Measurements from ENCODE around the gene DPF3. TPM values are rescaled to one million over a fixed set of nuclear protein-coding genes. Genes with fewer than 3 reads are reported as not detected.

The DPF3 gene
- total and polyA plus RNA-seq, 2 donors, result 0.71 to 2.2 TPM

- no peaks in the 10 kb centered on the region for H3K36me3 ChIP-seq (ENCODE audit: insufficient read depth)
- no peak overlapping the region for H3K4me3 ChIP-seq (ENCODE audit: low read depth, low read length)
- no peak overlapping the region for H3K27ac ChIP-seq (ENCODE audit: low read depth)
- no peak for DNase-seq (ENCODE audit: extremely low spot score)
- 42% methylated on average over 9 of the region's 9 CpGs for WGBS
- H3K4me1 ChIP-seq (ENCODE audit: insufficient read depth), result no peaks in the 10 kb centered on the region
These were observed 23.3 kb upstream of the DPF3 start for GRCh38 chr14:72917094-72917802.

DNA sequence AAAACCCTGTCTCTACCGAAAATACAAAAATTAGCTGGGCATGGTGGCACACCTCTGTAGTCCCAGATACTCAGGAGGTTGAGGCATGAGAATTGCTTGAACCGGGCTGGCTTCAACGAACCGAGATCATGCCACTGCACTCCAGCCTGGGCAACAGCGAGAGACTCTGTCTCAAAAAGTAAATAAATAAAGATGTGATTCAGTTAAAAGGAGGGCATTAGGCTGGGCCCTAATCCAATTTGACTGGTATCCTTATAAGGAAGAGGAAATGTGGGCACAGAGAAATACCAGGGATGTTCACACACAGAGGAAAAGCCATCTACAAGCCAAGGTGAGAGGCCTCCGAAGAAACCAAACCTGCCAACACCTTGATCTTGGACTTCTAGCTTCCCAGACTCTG, 22.3 kb upstream of the DPF3 start:
- no peaks in the 10 kb centered on the region for H3K4me1 ChIP-seq (ENCODE audit: insufficient read depth)
- DNase-seq (ENCODE audit: extremely low spot score), result no peak
- no peak overlapping the region for H3K27ac ChIP-seq (ENCODE audit: low read depth)
- H3K4me3 ChIP-seq (ENCODE audit: low read depth, low read length), result no peak overlapping the region
- no peaks in the 10 kb centered on the region for H3K36me3 ChIP-seq (ENCODE audit: insufficient read depth)
- 65% methylated on average over 6 of the region's 6 CpGs for WGBS

GRCh38 chr14:72913809-72914208, 19.9 kb upstream of the DPF3 start:
- WGBS, result 56% methylated on average over 2 of the region's 2 CpGs
- DNase-seq (ENCODE audit: extremely low spot score), result no peak
- H3K4me1 ChIP-seq (ENCODE audit: insufficient read depth), result no peaks in the 10 kb centered on the region
- H3K4me3 ChIP-seq (ENCODE audit: low read depth, low read length), result no peak overlapping the region
- H3K27ac ChIP-seq (ENCODE audit: low read depth), result no peak overlapping the region
- no peaks in the 10 kb centered on the region for H3K36me3 ChIP-seq (ENCODE audit: insufficient read depth)

- 69% methylated on average over 5 of the region's 5 CpGs for WGBS
- DNase-seq (ENCODE audit: extremely low spot score), result no peak
- Histone ChIP-seq H3K4me3 (ENCODE audit: low read depth, low read length) (no peak overlapping the region), H3K36me3 (ENCODE audit: insufficient read depth) (no peaks in the 10 kb centered on the region), H3K27ac (ENCODE audit: low read depth) (no peak overlapping the region), H3K4me1 (ENCODE audit: insufficient read depth) (no peaks in the 10 kb centered on the region)
These were observed 15.3 kb upstream of the DPF3 start for GRCh38 chr14:72909163-72909562.

- Histone ChIP-seq H3K36me3 (ENCODE audit: insufficient read depth) (no peaks in the 10 kb centered on the region), H3K4me3 (ENCODE audit: low read depth, low read length) (no peak overlapping the region), H3K27ac (ENCODE audit: low read depth) (no peak overlapping the region), H3K4me1 (ENCODE audit: insufficient read depth) (no peaks in the 10 kb centered on the region)
- DNase-seq (ENCODE audit: extremely low spot score), result no peak
- 45% methylated on average over 5 of the region's 5 CpGs for WGBS
These were observed 14.0 kb upstream of the DPF3 start for GRCh38 chr14:72907886-72908285.

DNA sequence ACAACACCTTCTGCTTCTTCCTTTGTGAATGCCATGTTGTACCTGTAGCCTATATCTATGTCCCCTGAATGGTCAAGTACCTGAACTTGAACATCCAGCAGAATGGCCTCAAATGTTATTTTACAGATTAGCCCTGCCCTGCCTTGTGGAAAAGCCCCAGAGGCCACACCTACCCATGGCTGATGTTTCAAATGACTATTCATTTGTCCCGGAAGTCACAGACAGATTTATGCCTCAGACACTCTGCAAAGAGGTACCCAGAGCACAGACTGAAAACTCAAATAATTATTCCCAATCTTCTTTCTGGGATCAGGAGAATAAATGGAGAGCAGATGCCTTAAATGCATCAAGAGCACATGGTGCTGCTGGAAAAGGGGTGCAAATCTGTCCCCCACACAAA, 13.0 kb upstream of the DPF3 start:
- no peaks in the 10 kb centered on the region for H3K36me3 ChIP-seq (ENCODE audit: insufficient read depth)
- H3K27ac ChIP-seq (ENCODE audit: low read depth), result no peak overlapping the region
- no peak overlapping the region for H3K4me3 ChIP-seq (ENCODE audit: low read depth, low read length)
- WGBS, result 60% methylated on average over 1 of the region's 1 CpG
- H3K4me1 ChIP-seq (ENCODE audit: insufficient read depth), result no peaks in the 10 kb centered on the region
- no peak for DNase-seq (ENCODE audit: extremely low spot score)

DNA sequence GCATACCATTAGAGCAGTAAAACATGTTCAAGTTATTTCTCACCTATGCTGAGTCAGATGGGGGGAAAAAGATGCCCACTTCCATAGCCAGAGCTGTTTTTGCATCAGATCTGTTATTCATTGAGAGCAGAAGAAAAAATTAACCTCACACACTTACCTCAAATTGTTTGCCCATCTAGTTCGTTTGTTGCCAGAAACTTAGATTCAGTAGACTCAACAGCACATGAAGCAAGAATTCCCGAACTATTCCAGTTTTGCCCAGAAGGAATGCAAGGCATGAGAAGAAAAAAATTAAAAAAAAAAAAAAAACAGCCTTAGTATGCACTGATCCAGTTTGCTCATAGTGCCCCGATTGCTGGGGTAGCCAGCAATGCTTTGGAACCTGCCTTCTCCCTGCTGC, 12.4 kb upstream of the DPF3 start:
- Histone ChIP-seq H3K36me3 (ENCODE audit: insufficient read depth) (no peaks in the 10 kb centered on the region), H3K27ac (ENCODE audit: low read depth) (no peak overlapping the region), H3K4me1 (ENCODE audit: insufficient read depth) (no peaks in the 10 kb centered on the region), H3K4me3 (ENCODE audit: low read depth, low read length) (no peak overlapping the region)
- WGBS, result 33% methylated on average over 3 of the region's 3 CpGs
- DNase-seq (ENCODE audit: extremely low spot score), result no peak

DNA sequence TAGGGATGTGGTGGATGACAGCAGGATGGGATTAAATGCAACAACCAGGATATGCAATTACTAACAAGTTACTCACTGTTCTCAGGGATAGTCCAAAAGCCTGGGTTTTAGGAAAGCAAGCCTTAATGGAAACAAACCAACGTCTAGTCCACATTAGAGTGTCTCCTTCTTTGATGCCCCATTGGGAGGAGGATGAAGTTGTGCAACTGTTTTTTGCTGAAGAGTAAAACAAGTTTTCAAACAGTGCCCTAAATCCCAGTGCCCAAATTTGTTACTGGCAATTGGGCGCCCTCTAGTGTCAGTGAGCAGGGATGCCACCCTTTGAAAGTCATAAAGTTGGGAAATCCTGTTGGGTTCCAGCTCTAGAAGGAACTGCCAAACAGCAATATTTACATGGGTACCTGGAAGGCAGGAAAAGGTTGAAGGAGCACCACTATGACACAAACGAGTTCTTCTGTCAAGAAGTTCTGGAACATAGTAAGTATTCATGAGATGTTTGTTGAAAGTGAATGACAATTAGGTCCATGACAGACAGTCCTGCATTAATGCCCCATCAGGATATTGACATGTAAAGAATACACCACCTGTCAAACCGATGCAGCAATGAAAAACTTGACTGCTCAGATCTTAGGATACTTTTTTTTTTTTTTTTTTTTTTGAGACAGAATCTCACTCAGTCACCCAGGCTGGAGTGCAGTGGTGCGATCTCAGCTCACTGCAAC, 11.1 kb upstream of the DPF3 start:
- Histone ChIP-seq H3K36me3 (ENCODE audit: insufficient read depth) (no peaks in the 10 kb centered on the region), H3K4me1 (ENCODE audit: insufficient read depth) (no peaks in the 10 kb centered on the region), H3K4me3 (ENCODE audit: low read depth, low read length) (no peak overlapping the region), H3K27ac (ENCODE audit: low read depth) (no peak overlapping the region)
- no peak for DNase-seq (ENCODE audit: extremely low spot score)
- 27% methylated on average over 5 of the region's 5 CpGs for WGBS

DNA sequence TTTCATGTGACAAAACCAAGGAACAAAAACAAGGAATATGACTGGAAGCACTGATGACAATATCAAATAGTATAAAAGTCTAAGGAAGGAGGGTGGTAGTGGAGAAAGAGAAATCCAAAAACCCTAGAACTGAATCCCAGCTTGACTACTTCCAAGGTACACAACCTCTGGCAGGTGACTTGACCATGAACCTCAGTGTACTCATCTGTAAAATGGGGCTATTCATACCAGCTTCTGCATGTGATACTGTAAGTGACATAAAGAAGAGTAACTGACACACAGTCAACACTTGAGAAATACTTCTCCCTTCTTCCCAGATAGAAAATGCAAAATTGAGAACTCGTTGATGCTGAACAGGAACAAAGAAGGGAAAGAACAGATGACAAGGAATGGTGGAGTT, 10.3 kb upstream of the DPF3 start:
- Histone ChIP-seq H3K36me3 (ENCODE audit: insufficient read depth) (no peaks in the 10 kb centered on the region), H3K27ac (ENCODE audit: low read depth) (no peak overlapping the region), H3K4me1 (ENCODE audit: insufficient read depth) (no peaks in the 10 kb centered on the region), H3K4me3 (ENCODE audit: low read depth, low read length) (no peak overlapping the region)
- DNase-seq (ENCODE audit: extremely low spot score), result no peak
- WGBS, result 81% methylated on average over 1 of the region's 1 CpG

DNA sequence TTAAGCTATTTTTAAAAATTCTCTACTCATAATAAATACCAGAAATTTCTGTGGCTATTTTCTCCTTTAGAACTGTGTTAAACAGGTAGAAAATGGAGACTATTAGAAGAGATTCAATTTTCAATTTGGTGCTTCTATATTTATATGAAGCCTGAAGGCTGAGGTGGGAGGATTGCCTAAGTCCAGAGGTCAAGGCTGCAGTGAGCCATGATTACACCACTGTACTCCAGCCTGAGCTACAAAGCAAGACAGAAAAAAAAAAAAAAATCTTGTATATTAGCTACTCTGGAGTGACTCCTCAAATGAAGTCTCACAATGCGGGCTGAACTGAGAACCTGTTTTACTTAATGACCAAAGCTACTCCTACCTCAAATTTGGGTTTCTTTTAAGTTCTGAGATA, 9.8 kb upstream of the DPF3 start:
- Histone ChIP-seq H3K36me3 (ENCODE audit: insufficient read depth) (no peaks in the 10 kb centered on the region), H3K4me1 (ENCODE audit: insufficient read depth) (no peaks in the 10 kb centered on the region), H3K27ac (ENCODE audit: low read depth) (no peak overlapping the region), H3K4me3 (ENCODE audit: low read depth, low read length) (no peak overlapping the region)
- DNase-seq (ENCODE audit: extremely low spot score), result no peak
- 50% methylated on average over 1 of the region's 1 CpG for WGBS

DNA sequence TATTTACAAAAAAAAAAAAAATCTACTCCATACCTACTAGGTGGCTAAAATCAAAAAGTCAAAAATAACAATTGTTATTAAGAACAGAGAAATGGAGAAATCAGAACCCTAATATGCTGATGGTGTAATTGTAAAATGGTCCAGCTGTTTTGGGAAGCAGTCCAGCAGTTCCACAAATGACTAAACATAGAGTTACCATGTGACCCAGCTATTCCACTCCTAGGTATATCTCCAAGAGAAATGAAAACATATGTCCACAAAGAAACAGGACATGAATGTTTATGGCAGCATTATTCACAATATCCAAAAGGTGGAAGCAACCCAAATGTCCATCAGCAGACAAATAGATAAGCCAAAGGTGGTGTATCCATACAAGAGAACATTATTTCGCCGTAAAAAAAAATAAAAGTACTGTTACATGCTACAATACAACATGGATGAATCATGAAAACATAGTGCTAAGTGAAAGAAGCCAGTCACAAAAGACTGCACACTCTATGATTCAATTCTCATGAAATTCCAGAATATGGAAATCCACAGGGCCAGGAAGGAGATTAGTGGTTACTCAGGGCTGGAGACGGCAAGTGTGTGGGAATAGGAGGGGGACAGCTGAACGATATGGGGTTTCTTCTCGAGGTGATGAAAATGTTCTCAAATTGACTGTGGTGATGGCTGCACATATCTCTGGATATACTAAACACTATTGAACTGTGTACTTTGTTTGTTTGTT, 9.1 kb upstream of the DPF3 start:
- Histone ChIP-seq H3K4me3 (ENCODE audit: low read depth, low read length) (no peak overlapping the region), H3K36me3 (ENCODE audit: insufficient read depth) (no peaks in the 10 kb centered on the region), H3K27ac (ENCODE audit: low read depth) (no peak overlapping the region), H3K4me1 (ENCODE audit: insufficient read depth) (no peaks in the 10 kb centered on the region)
- 90% methylated on average over 5 of the region's 5 CpGs for WGBS
- no peak for DNase-seq (ENCODE audit: extremely low spot score)

- no peak for DNase-seq (ENCODE audit: extremely low spot score)
- Histone ChIP-seq H3K4me1 (ENCODE audit: insufficient read depth) (no peaks in the 10 kb centered on the region), H3K4me3 (ENCODE audit: low read depth, low read length) (no peak overlapping the region), H3K36me3 (ENCODE audit: insufficient read depth) (no peaks in the 10 kb centered on the region), H3K27ac (ENCODE audit: low read depth) (no peak overlapping the region)
- WGBS, result 89% methylated on average over 3 of the region's 3 CpGs
These were observed 7.5 kb upstream of the DPF3 start for GRCh38 chr14:72901361-72901760.

DNA sequence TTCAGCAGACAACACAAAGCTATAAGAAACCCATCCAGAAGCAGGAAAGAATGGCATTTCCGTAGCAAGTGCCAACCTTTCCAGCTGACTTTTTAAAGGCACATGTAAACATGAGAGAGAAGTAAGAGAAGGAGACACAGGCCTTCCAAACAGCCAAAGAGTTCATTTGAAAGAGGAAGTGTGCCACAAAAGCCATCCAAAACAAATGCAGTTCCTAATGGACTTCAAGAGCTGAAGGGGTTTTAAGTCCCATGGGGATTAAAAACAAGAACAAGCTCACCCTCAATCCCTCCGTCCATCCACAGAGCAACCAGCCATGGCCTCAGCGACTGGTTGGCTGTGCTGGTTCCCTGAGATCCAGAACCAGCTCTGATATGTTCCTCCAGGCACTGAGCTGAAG, 4.5 kb upstream of the DPF3 start:
- Histone ChIP-seq H3K4me1 (ENCODE audit: insufficient read depth) (no peaks in the 10 kb centered on the region), H3K4me3 (ENCODE audit: low read depth, low read length) (no peak overlapping the region), H3K36me3 (ENCODE audit: insufficient read depth) (no peaks in the 10 kb centered on the region), H3K27ac (ENCODE audit: low read depth) (no peak overlapping the region)
- no peak for DNase-seq (ENCODE audit: extremely low spot score)
- WGBS, result 65% methylated on average over 3 of the region's 3 CpGs
